Measurements from ENCODE around the gene C9orf72. TPM values are rescaled to one million over a fixed set of nuclear protein-coding genes. Genes with fewer than 3 reads are reported as not detected.

The C9orf72 gene
- total and polyA plus RNA-seq, 2 of the 8 experiments (the other 6 are each of a cell fraction or from before 2014, with no cell fraction given), result 7.2 to 17.5 TPM

DNA sequence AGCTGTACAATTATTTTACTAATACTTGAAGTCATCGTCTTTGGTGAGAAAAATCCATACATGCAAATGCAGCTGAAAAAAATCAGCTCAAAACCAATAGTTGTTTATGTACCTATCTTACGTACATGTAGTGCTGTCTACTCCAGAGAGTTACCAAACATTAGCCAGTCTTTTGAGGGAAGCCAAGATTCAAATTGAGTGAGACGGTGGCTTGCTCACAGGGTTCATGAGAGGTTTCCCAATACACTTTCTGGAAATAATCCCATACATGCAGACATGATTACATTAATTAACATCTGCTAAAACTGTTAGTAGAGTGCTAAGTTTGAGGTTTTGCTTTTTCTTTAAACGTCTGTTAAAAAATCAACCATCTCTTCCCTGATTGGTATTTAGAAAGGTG, 2.3 kb downstream of the C9orf72 start:
- H3K79me2 ChIP-seq (ENCODE audit: control insufficient read depth in 1 of 2, insufficient read depth in 2 of 2, low read length in 2 of 2), result peaks cover 0 to 43% of the 10 kb centered on the region in 2 experiments; a peak in 2 of 4 replicates
- H3K4me2 ChIP-seq (ENCODE audit: insufficient read depth in 1 of 2, low read depth in 2 of 2, low read length in 2 of 2), result no peak overlapping the region; a peak in 1 of 4 replicates
- FAIRE-seq, result no peak
- 93% methylated on average over 4 of the region's 4 CpGs; no CpG with 5 or more reads in 1 of the 2 experiments for WGBS, 2 experiments (ENCODE audit: extremely low coverage in 1 of 2, insufficient coverage in 1 of 2, insufficient read length in 1 of 2, insufficient replicate concordance in 2 of 2, low coverage in 1 of 2, low lambda C conversion rate in 2 of 2, missing lambda C conversion rate in 1 of 2)
- H2BK15ac ChIP-seq (ENCODE audit: low read length), result no peak overlapping the region
- no peak overlapping the region for H2BK120ac ChIP-seq (replicated peaks; ENCODE audit: low read depth, low read length)
- ChIA-PET CTCF (ENCODE audit: partially characterized antibody) (no interaction called here), POLR2A (ENCODE audit: partially characterized antibody) (interaction anchor here (1.4 to 1.7 kb wide), 2 partner anchors 8 to 10 kb away, joined by 3 to 6 read pairs; no protein-coding TSS in a partner anchor)
- peaks cover 0 to 6% of the 10 kb centered on the region in 2 experiments for H4K20me1 ChIP-seq (replicated peaks in 1 of 2; ENCODE audit: control insufficient read depth in 1 of 2, insufficient read depth in 2 of 2, low read length in 2 of 2)
- no peak overlapping the region for H3K4me3 ChIP-seq (ENCODE audit: extremely low read depth in 1 of 4, insufficient read depth in 2 of 4, low read depth in 3 of 4, low read length in 4 of 4)
- no peak overlapping the region for H2BK5ac ChIP-seq (ENCODE audit: low read depth, low read length)
- no peak overlapping the region for H3K27ac ChIP-seq (ENCODE audit: low read depth, low read length)
- H4K5ac ChIP-seq (ENCODE audit: insufficient read length, low read depth, low read length), result no peak overlapping the region
- no peak overlapping the region for H3K9ac ChIP-seq (replicated peaks in 1 of 4; ENCODE audit: extremely low read depth in 1 of 4, low read depth in 3 of 4, low read length in 3 of 4)
- no peak overlapping the region for H4K91ac ChIP-seq (replicated peaks; ENCODE audit: insufficient read length, low read length)
- no peak overlapping the region for H3K23ac ChIP-seq (ENCODE audit: insufficient read length)
- H3K4me1 ChIP-seq (replicated peaks in 1 of 4; ENCODE audit: control insufficient read depth in 3 of 4, insufficient read depth in 4 of 4, low read length in 3 of 4), result peaks cover 0 to 5% (median 1%) of the 10 kb centered on the region in 4 experiments; a peak in 4 of 7 replicates
- no peak overlapping the region for H2AK5ac ChIP-seq (ENCODE audit: low read depth, low read length)
- peaks cover 0 to 8% (median 3%) of the 10 kb centered on the region in 4 experiments; a peak in 3 of 8 replicates for H3K36me3 ChIP-seq (ENCODE audit: control insufficient read depth in 2 of 4, insufficient read depth in 4 of 4, low read length in 3 of 4)
- no peak overlapping the region for H3K4ac ChIP-seq (replicated peaks; ENCODE audit: insufficient read length, low read depth, low read length)
- H2AFZ ChIP-seq (ENCODE audit: low read length), result no peak overlapping the region
- H2BK20ac ChIP-seq (ENCODE audit: low read length), result no peak overlapping the region
- DNase-seq (ENCODE audit: low read depth in 1 of 2, low spot score in 2 of 2), result no peak
- H3K18ac ChIP-seq (ENCODE audit: extremely low read depth, low read length), result no peak overlapping the region
- no peak overlapping the region for H3K56ac ChIP-seq (replicated peaks; ENCODE audit: insufficient read length, low read depth, low read length)
- H3K79me1 ChIP-seq (ENCODE audit: low read depth, low read length), result 0 out of 2 replicates have a peak, but pooled peaks cover 2% of the 10 kb centered on the region
- H3K23me2 ChIP-seq (ENCODE audit: low read depth, low read length), result peaks cover 7% of the 10 kb centered on the region
- H3K27me3 ChIP-seq (replicated peaks in 1 of 4; ENCODE audit: control insufficient read depth in 3 of 4, extremely low read depth in 1 of 4, insufficient read depth in 3 of 4, low read length in 3 of 4), result no peaks in the 10 kb centered on the region; a peak in 1 of 7 replicates
- no peak overlapping the region for H4K8ac ChIP-seq (ENCODE audit: extremely low read depth, insufficient read depth, low read length)
- no peak overlapping the region for H2BK12ac ChIP-seq (ENCODE audit: low read depth, low read length)
- no peaks in the 10 kb centered on the region for H3K9me3 ChIP-seq (ENCODE audit: insufficient read depth in 2 of 2, low read depth in 1 of 2, low read length in 1 of 2)
- H3K14ac ChIP-seq (ENCODE audit: insufficient read length), result no peak overlapping the region
- no peak for TF ChIP-seq POLR2AphosphoS5 (IDR thresholded peaks at IDR 0.05; ENCODE audit: low read depth, low read length)
- no peak for TF ChIP-seq SP4 (IDR thresholded peaks at IDR 0.05; ENCODE audit: low read length)
- TF ChIP-seq ZNF274 (IDR thresholded peaks at IDR 0.05; ENCODE audit: borderline replicate concordance, extremely low read depth, low read length), result no peak
- no peak for TF ChIP-seq HDAC2 (IDR thresholded peaks at IDR 0.05; ENCODE audit: borderline replicate concordance in 1 of 2, low read depth in 2 of 2, low read length in 2 of 2)
- TF ChIP-seq EZH2 (IDR thresholded peaks at IDR 0.05; ENCODE audit: low read depth, low read length, severe bottlenecking), result no peak
- no peak for TF ChIP-seq CHD2 (IDR thresholded peaks at IDR 0.05; ENCODE audit: low read length)
- no peak for TF ChIP-seq NRF1 (IDR thresholded peaks at IDR 0.05; ENCODE audit: low read depth, low read length)
- no peak for TF ChIP-seq BCL11A (IDR thresholded peaks at IDR 0.05; ENCODE audit: low read depth in 2 of 2, low read length in 2 of 2)
- TF ChIP-seq KDM5A (IDR thresholded peaks at IDR 0.05; ENCODE audit: low read length), result no peak
- TF ChIP-seq TAF1 (IDR thresholded peaks at IDR 0.05; ENCODE audit: low read depth, low read length), result no peak
- TF ChIP-seq SAP30 (IDR thresholded peaks at IDR 0.05; ENCODE audit: insufficient read depth, insufficient replicate concordance, low read length), result no peak
- no peak for TF ChIP-seq KDM1A (IDR thresholded peaks at IDR 0.05; ENCODE audit: borderline replicate concordance, low read length)
- TF ChIP-seq CBX8 (IDR thresholded peaks at IDR 0.05; ENCODE audit: borderline replicate concordance, low read depth, low read length), result no peak
- no peak for TF ChIP-seq NANOG (IDR thresholded peaks at IDR 0.05; ENCODE audit: insufficient read depth, low read depth, low read length, poor library complexity, severe bottlenecking)
